Testis (tissue), 3 donors: Measurements from ENCODE around the gene AP5Z1. TPM values are rescaled to one million over a fixed set of nuclear protein-coding genes. Genes with fewer than 3 reads are reported as not detected.

Experiments used
- DNase-seq: peaks from one replicate; pipeline ENCODE4 v3.0.0-alpha.2; 2019
- H3K27ac ChIP-seq, 2 donors: fragments of 200-600 bp; sonication (generic); one replicate each; pipeline ENCODE4 v1.5.1; 2019
- H3K27me3 ChIP-seq: fragments of 200-600 bp; sonication (generic); one replicate; pipeline ENCODE4 v1.5.1; 2019
- H3K36me3 ChIP-seq: fragments of 200-600 bp; sonication (generic); one replicate; pipeline ENCODE4 v1.5.1; 2017; ENCODE audit warnings: low read depth; ENCODE audit errors: missing control alignments
- H3K4me1 ChIP-seq: fragments of 200-600 bp; sonication (generic); one replicate; pipeline ENCODE4 v1.5.1; 2019
- H3K4me3 ChIP-seq, 2 donors: fragments of 200-600 bp; sonication (generic); one replicate each; pipeline ENCODE4 v1.5.1; 2017 to 2019
- H3K9me3 ChIP-seq: fragments of 200-600 bp; sonication (generic); one replicate; pipeline ENCODE4 v1.5.1; 2017
- POLR2A ChIP-seq: fragments of 450-650 bp; IDR thresholded peaks from one replicate; pipeline ENCODE4 v1.6.1; 2017; ENCODE audit warnings: antibody characterized with exemption, mild to moderate bottlenecking, moderate library complexity
- WGBS, 2 donors: methylation state at CpG; one replicate each; pipeline ENCODE4 v1.1.5; 2018; 5-methylcytosine and 5-hydroxymethylcytosine counted together
- intact Hi-C: fragments of 100-400 bp; cut with DNase I; formaldehyde crosslinking; loops from one replicate; pipeline ENCODE4 v1.15.1; 2023; ENCODE audit warnings: low total_unique reads
- polyA plus RNA-seq: library from polyadenylated mRNA; stranded (reverse); fragments of 350-450 nt; fragmentation: Illumina TruSeq; extraction: RNeasy Lipid Tissue Mini Kit (QIAGEN cat#74804); gene quantifications from one replicate; pipeline ENCODE4 v1.2.3, GENCODE V29; 2014; ENCODE audit warnings: low read depth, low replicate concordance; ENCODE audit not compliant: insufficient read depth
- total RNA-seq, 2 donors: library from RNA; depleted of rRNA; stranded (reverse); fragments of >200 nt; gene quantifications; one replicate each; pipeline ENCODE4 v1.2.3, GENCODE V29; 2016
- TF ChIP-seq, protein P1 (sequence below), 3 experiments: fragments of 450-650 bp in 2 of 3; fragments of 200-600 bp in 1 of 3; sonication (generic) in 1 of 3; IDR thresholded peaks; one replicate each; pipeline ENCODE4 v1.5.1; 2016 to 2019; ENCODE audit warnings: antibody characterized with exemption in 3 of 3, mild to moderate bottlenecking in 2 of 3, moderate library complexity in 1 of 3

Gene AP5Z1
- total and polyA plus RNA-seq, 3 donors from 2014 or later, result 30.0 to 59.1 (median 47.6) TPM

DNA sequence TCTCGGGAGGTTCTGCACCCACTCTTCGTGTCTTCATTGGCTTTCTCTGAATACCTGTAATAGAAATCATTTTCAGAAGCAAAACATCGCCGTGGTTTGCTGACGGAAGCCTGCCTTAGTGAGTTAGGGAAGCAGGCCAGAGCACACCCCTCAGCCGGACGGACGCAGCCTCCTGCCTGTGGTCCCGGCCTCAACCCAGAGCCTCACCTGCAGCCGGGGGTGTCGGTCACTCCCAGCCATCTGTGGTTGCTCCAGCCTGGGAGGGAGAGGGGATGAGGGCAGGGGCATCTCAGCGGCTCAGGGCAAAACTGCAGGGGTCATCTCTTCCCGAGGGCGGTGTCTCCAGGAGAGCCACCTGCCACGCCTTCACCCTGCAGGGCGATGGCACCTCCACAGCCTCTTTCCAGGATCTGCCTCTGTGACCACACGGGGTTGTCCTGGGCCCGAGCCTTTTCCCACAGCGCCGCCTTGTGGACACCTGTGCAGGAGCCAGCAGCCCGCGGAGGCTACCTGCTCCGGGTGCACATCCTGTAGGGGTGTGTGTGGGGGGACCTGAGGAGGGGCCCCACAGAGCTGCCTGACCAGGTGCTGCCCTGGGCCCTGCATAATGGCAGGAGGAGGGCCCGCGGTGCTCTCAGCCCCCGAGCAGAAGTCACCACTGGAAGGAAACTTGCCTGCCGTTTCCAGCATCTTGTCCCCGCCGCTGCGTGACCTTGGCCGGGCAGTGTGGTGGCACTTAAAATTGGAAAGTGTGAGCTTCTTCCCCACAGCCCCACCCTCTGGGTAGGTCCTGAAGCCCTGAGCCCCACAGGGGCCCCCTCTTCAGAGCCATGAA, 21.6 kb upstream of the AP5Z1 start:
- TF ChIP-seq, protein P1, sequence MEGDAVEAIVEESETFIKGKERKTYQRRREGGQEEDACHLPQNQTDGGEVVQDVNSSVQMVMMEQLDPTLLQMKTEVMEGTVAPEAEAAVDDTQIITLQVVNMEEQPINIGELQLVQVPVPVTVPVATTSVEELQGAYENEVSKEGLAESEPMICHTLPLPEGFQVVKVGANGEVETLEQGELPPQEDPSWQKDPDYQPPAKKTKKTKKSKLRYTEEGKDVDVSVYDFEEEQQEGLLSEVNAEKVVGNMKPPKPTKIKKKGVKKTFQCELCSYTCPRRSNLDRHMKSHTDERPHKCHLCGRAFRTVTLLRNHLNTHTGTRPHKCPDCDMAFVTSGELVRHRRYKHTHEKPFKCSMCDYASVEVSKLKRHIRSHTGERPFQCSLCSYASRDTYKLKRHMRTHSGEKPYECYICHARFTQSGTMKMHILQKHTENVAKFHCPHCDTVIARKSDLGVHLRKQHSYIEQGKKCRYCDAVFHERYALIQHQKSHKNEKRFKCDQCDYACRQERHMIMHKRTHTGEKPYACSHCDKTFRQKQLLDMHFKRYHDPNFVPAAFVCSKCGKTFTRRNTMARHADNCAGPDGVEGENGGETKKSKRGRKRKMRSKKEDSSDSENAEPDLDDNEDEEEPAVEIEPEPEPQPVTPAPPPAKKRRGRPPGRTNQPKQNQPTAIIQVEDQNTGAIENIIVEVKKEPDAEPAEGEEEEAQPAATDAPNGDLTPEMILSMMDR (IDR thresholded peaks at IDR 0.05), result peak; percentile 83 to 95 (median 86)
- no peak for TF ChIP-seq POLR2A
- H3K27ac ChIP-seq, result no peak overlapping the region
- DNase-seq, result peak; percentile 84
- H3K4me3 ChIP-seq, result no peak overlapping the region
- intact Hi-C loops, result loop anchor here (10.0 kb wide), 1 partner anchor 139 kb away; no protein-coding TSS in a partner anchor
- WGBS, 2 donors, result 62 to 82% methylated on average over 11 to 28 of the region's 31 CpGs
- peaks cover 4% of the 10 kb centered on the region for H3K4me1 ChIP-seq
- no peaks in the 10 kb centered on the region for H3K9me3 ChIP-seq
- no peaks in the 10 kb centered on the region for H3K27me3 ChIP-seq
- no peaks in the 10 kb centered on the region for H3K36me3 ChIP-seq

DNA sequence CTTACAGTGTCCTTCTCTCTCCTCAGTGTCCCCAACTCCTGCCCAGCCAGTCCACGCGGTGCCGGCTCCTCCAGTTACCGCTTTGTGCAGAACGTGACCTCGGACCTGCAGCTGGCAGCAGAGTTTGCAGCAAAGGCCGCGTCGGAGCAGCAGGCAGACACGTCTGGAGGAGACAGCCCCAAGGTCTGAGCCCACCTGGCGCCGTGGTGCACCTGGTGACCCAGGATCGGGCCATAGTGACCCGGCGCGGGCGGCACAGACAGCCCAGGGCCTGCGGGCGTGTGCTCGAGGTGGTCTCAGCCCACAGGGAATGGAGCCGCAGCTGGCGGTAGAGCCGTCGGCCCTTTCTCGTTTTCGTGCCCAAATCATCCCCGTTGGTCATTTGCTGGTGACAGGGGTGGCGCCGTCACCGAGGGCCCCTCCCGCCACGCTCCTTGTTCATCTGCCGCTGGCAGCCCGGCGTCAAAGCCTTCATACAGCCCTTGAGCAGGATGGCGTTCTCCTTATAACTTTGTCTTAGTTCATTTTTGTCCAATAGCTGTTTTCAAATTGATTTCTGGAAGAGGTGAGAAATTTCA, 20.9 kb upstream of the AP5Z1 start:
- intact Hi-C loops, result loop anchor here (10.0 kb wide), 1 partner anchor 140 kb away; no protein-coding TSS in a partner anchor
- H3K27ac ChIP-seq, result no peak overlapping the region
- H3K9me3 ChIP-seq, result no peaks in the 10 kb centered on the region
- no peak for DNase-seq
- TF ChIP-seq, protein P1 (IDR thresholded peaks at IDR 0.05), result no peak
- no peak for TF ChIP-seq POLR2A
- H3K4me3 ChIP-seq, result no peak overlapping the region
- peaks cover 4% of the 10 kb centered on the region for H3K4me1 ChIP-seq
- no peaks in the 10 kb centered on the region for H3K27me3 ChIP-seq
- 86 to 89% methylated on average over 33 to 36 of the region's 36 CpGs for WGBS, 2 donors
- no peaks in the 10 kb centered on the region for H3K36me3 ChIP-seq

- H3K36me3 ChIP-seq, result no peaks in the 10 kb centered on the region
- 91 to 93% methylated on average over 24 of the region's 24 CpGs for WGBS, 2 donors
- no peaks in the 10 kb centered on the region for H3K27me3 ChIP-seq
- intact Hi-C loops, result loop anchor here (10.0 kb wide), 1 partner anchor 140 kb away; no protein-coding TSS in a partner anchor
- no peaks in the 10 kb centered on the region for H3K9me3 ChIP-seq
- H3K4me3 ChIP-seq, result no peak overlapping the region
- H3K27ac ChIP-seq, result no peak overlapping the region
- DNase-seq, result no peak
- H3K4me1 ChIP-seq, result peaks cover 4% of the 10 kb centered on the region
- no peak for TF ChIP-seq POLR2A
- TF ChIP-seq, protein P1 (IDR thresholded peaks at IDR 0.05), result no peak
These were observed 20.4 kb upstream of the AP5Z1 start for GRCh38 chr7:4755045-4755444.

DNA sequence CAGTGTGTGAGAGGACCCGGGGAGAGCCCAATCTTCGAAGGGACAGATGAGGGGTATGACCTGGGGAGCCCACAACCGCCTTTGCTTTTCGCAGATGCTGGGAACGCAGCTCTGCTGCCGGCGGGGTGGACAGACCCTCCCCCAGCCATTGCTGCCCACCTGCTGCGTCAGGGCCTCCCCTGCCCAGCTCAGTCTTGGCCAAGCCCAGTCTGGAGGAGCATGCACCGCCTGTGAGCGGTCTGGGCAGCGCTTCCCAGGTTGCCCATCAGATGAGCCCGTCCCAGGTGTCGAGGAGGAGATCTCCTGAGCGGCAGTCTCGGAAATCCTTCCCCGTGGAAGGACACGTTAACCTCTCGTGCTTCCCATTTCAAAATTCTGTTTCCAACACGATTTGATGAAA, 17.3 kb upstream of the AP5Z1 start:
- Histone ChIP-seq H3K36me3 (no peaks in the 10 kb centered on the region), H3K27me3 (no peaks in the 10 kb centered on the region), H3K27ac (no peak overlapping the region), H3K4me3 (no peak overlapping the region), H3K4me1 (peaks cover 4% of the 10 kb centered on the region), H3K9me3 (no peaks in the 10 kb centered on the region)
- WGBS, 2 donors, result 75 to 85% methylated on average over 16 to 19 of the region's 19 CpGs
- intact Hi-C loops, result loop anchor here (10.0 kb wide), 1 partner anchor 143 kb away; no protein-coding TSS in a partner anchor
- no peak for DNase-seq
- TF ChIP-seq POLR2A, result no peak
- TF ChIP-seq, protein P1 (IDR thresholded peaks at IDR 0.05), result no peak
